RWPE1 (cell line): Measurements from ENCODE around the gene BOD1L1.

ENCODE experiments used
- CTCF ChIA-PET: fragments of 350-600 bp; sonication (Branson Sonifier 250); formaldehyde crosslinking; extraction: SDS; loops from one replicate; lab custom pipeline; 2021; lab: Yijun Ruan, JAX
- POLR2A ChIA-PET: fragments of 400-600 bp; formaldehyde crosslinking; extraction: SDS; loops from one replicate; lab custom pipeline; 2020; ENCODE audit warnings: antibody characterized with exemption; ENCODE audit not compliant: low non-redundant PET; lab: Yijun Ruan, JAX
- DNase-seq: peaks from one replicate; pipeline ENCODE4 v3.0.0; 2012; ENCODE audit warnings: low spot score
- H3K27ac ChIP-seq: fragments of 450-650 bp; 2 replicates; pipeline ENCODE4 v1.5.1; 2017
- CTCF ChIP-seq: fragments of 450-650 bp; conservative IDR thresholded peaks from 2 replicates; pipeline ENCODE4 v1.5.1; 2017; ENCODE audit warnings: low read depth, mild to moderate bottlenecking

BOD1L1 gene

DNA sequence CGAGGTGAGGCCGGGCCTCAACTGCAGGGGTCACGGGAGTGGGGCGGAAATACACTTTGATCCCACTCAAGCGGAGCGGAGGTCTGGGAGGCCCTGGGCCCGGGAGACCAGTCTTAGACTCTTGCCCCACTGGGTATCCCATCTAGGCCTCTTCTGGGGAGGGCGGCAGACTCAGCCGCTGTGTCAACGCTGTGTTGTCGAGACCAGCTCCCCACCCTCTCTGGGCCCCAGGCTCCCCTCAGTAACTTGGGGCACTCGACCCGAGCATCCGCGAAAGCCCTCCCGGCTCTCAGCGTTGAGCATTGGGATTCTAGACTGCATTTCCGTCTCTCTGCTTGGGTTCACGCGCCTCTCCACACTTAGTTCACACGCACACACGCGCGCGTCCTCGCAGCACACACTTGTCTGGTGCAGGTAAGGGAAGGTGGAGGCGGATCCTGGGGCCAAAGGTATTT is 84.9 kb downstream of the BOD1L1 start:
- DNase-seq = no peak
- POLR2A ChIA-PET = no interaction called here
- H3K27ac ChIP-seq = no peak overlapping the region
- TF ChIP-seq CTCF = no peak
- CTCF ChIA-PET = interaction anchor here (0.6 to 1.0 kb wide), 4 partner anchors 24 to 138 kb away, joined by 3 to 5 read pairs (median 4); no protein-coding TSS in a partner anchor

- peak; percentile 51 for TF ChIP-seq CTCF
- ChIA-PET CTCF (interaction anchor here (0.6 to 1.0 kb wide), 5 partner anchors 23 to 689 kb away, joined by 3 to 5 read pairs (median 4); no protein-coding TSS in a partner anchor), POLR2A (no interaction called here)
- no peak for DNase-seq
- H3K27ac ChIP-seq = no peak overlapping the region
Observed at GRCh38 chr4:13541720-13542576, 85.6 kb downstream of the BOD1L1 start.

GRCh38 chr4:13541176-13541604 is 86.3 kb downstream of the BOD1L1 start:
- POLR2A ChIA-PET = no interaction called here

DNA sequence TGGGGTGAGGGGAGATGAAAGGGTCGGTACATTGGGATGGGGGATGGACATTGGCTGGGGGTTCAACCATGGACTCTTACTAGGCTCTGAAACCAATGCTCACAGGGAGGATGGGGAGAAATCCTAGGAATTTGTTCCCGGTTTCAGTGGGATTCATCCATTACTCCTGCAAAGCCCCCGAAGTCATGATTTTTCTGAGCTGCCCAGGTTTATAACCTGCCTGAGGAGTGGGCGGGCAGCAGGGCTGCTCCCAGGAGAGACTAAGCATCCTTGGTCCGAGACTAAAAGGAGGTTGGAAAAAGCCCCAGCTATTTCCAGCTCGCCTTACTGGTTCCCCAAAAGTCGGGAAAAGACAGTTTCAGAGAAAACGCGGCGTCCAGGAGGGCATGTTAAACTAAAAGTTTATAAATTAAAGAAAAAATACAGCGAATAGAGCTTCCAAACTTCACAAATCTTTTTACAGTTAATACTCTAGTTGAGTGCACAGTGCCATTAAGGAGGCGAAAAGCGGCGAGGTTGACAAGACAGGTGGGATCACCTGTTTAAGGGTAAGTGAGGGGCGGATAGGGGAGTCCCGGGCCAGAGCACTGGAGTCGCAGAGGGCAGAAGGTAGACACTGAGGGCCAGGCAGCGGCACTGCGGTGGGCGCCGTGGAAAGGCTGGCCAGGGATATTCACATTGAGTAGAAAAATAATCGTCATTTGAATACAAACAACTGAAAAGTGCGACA is 86.9 kb downstream of the BOD1L1 start:
- TF ChIP-seq CTCF = no peak
- POLR2A ChIA-PET = no interaction called here
- CTCF ChIA-PET = no interaction called here

More at GRCh38 chr4:13541176-13541604, 86.3 kb downstream of the BOD1L1 start:
- no peak for TF ChIP-seq CTCF
- H3K27ac ChIP-seq = no peak overlapping the region
- no peak for DNase-seq
- CTCF ChIA-PET = interaction anchor here (0.7 kb wide), 1 partner anchor 689 kb away, joined by 4 read pairs; no protein-coding TSS in a partner anchor

GRCh38 chr4:13539619-13540445 is 87.7 kb downstream of the BOD1L1 start:
- no peak for DNase-seq
- CTCF ChIA-PET = interaction anchor here (0.6 kb wide), 1 partner anchor 1939 kb away, joined by 3 read pairs; no protein-coding TSS in a partner anchor
- POLR2A ChIA-PET = no interaction called here
- no peak overlapping the region for H3K27ac ChIP-seq
- TF ChIP-seq CTCF = no peak

More for the DNA sequence above, 86.9 kb downstream of the BOD1L1 start:
- no peak overlapping the region for H3K27ac ChIP-seq
- DNase-seq = no peak
